HG02623 (cell line): ENCODE data around the gene MICAL2.

Source experiments
- ATAC-seq: cut with Tn5 transposase; IDR thresholded peaks from one replicate; pipeline ENCODE4 v1.9.1; 2021; ENCODE audit warnings: moderate library complexity; ENCODE audit not compliant: unreplicated experiment

Gene MICAL2

GRCh38 chr11:12185106-12185690, 74.8 kb downstream of the MICAL2 start:
- no peak for ATAC-seq

GRCh38 chr11:12185914-12186313, 75.5 kb downstream of the MICAL2 start:
- no peak for ATAC-seq

- ATAC-seq = no peak
Measured at GRCh38 chr11:12186701-12187100, 76.3 kb downstream of the MICAL2 start.

- ATAC-seq = no peak
Measured at GRCh38 chr11:12187399-12187798, 77.0 kb downstream of the MICAL2 start.

GRCh38 chr11:12188548-12189317, 78.3 kb downstream of the MICAL2 start:
- peak; percentile 77 for ATAC-seq

- no peak for ATAC-seq
Measured at GRCh38 chr11:12189543-12190235, 79.3 kb downstream of the MICAL2 start.

GRCh38 chr11:12190511-12190910, 80.1 kb downstream of the MICAL2 start:
- ATAC-seq = no peak

- no peak for ATAC-seq
Measured at GRCh38 chr11:12192794-12193514, 82.6 kb downstream of the MICAL2 start.

GRCh38 chr11:12193515-12194336, 83.3 kb downstream of the MICAL2 start:
- ATAC-seq = no peak

GRCh38 chr11:12195768-12196167, 85.4 kb downstream of the MICAL2 start:
- ATAC-seq = peak; percentile 78

GRCh38 chr11:12196308-12196707, 85.9 kb downstream of the MICAL2 start:
- no peak for ATAC-seq

- no peak for ATAC-seq
Measured at GRCh38 chr11:12196872-12197271, 86.5 kb downstream of the MICAL2 start.

- ATAC-seq = no peak
Measured at GRCh38 chr11:12198251-12199222, 88.1 kb downstream of the MICAL2 start.

- no peak for ATAC-seq
Measured at GRCh38 chr11:12199231-12199948, 89.0 kb downstream of the MICAL2 start.

- no peak for ATAC-seq
Measured at GRCh38 chr11:12200279-12200990, 90.0 kb downstream of the MICAL2 start.

- ATAC-seq = no peak
Measured at GRCh38 chr11:12200991-12201985, 90.9 kb downstream of the MICAL2 start.
